ENCODE measurements around the gene OGFR.
A peak's percentile ranks its signal among the peaks of the same experiment; 100 is the strongest.

Gene OGFR

GRCh38 chr20:62859721-62860120, 55.1 kb downstream of the OGFR start:
- ATAC-seq = no peak
- TF ChIP-seq OSR1 (CRISPR knock-in tag; IDR thresholded peaks at IDR 0.05) (no peak), TOX (CRISPR knock-in tag; IDR thresholded peaks at IDR 0.05; ENCODE audit: borderline replicate concordance) (no peak), ZC3H10 (CRISPR knock-in tag; IDR thresholded peaks at IDR 0.05) (no peak)

- ATAC-seq = peak; percentile 67
- TF ChIP-seq ESRRG (CRISPR knock-in tag; IDR thresholded peaks at IDR 0.05) = no peak
- TF ChIP-seq SNAI2 (CRISPR knock-in tag; IDR thresholded peaks at IDR 0.05) = no peak
- TF ChIP-seq ISL1 (CRISPR knock-in tag; IDR thresholded peaks at IDR 0.05) = no peak
- TF ChIP-seq GLIS3 (CRISPR knock-in tag; IDR thresholded peaks at IDR 0.05) = no peak
Measured at GRCh38 chr20:62860391-62860923, 55.8 kb downstream of the OGFR start.

GRCh38 chr20:62860924-62861691, 56.5 kb downstream of the OGFR start:
- ATAC-seq = peak; percentile 22; the same call in 1 of the 3 replicates
- no peak for TF ChIP-seq GLIS3 (CRISPR knock-in tag; IDR thresholded peaks at IDR 0.05)
- no peak for TF ChIP-seq TCF4 (CRISPR knock-in tag; IDR thresholded peaks at IDR 0.05; ENCODE audit: borderline replicate concordance)
- TF ChIP-seq ZFP3 (CRISPR knock-in tag; IDR thresholded peaks at IDR 0.05) = no peak
- TF ChIP-seq BACH2 (CRISPR knock-in tag; IDR thresholded peaks at IDR 0.05; ENCODE audit: borderline replicate concordance) = no peak
- no peak for TF ChIP-seq CREB5 (CRISPR knock-in tag; IDR thresholded peaks at IDR 0.05; ENCODE audit: low read depth)
- no peak for TF ChIP-seq PPARA (CRISPR knock-in tag; IDR thresholded peaks at IDR 0.05; ENCODE audit: borderline replicate concordance)
- no peak for TF ChIP-seq ZNF565 (CRISPR knock-in tag; conservative IDR thresholded peaks at IDR 0.05; ENCODE audit: low read depth)
- TF ChIP-seq ZNF70 (CRISPR knock-in tag; IDR thresholded peaks at IDR 0.05) = no peak
- no peak for TF ChIP-seq TSHZ2 (CRISPR knock-in tag; IDR thresholded peaks at IDR 0.05)
- TF ChIP-seq ISL1 (CRISPR knock-in tag; IDR thresholded peaks at IDR 0.05) = no peak
- TF ChIP-seq POU6F1 (CRISPR knock-in tag; IDR thresholded peaks at IDR 0.05; ENCODE audit: borderline replicate concordance, low read depth) = no peak
- TF ChIP-seq PATZ1 (CRISPR knock-in tag; IDR thresholded peaks at IDR 0.05; ENCODE audit: borderline replicate concordance) = no peak
- no peak for TF ChIP-seq OSR1 (CRISPR knock-in tag; IDR thresholded peaks at IDR 0.05)
- TF ChIP-seq ZNF8 (CRISPR knock-in tag; IDR thresholded peaks at IDR 0.05) = no peak
- TF ChIP-seq CSDC2 (CRISPR knock-in tag; IDR thresholded peaks at IDR 0.05) = no peak
- no peak for TF ChIP-seq RARB (CRISPR knock-in tag; IDR thresholded peaks at IDR 0.05)
- TF ChIP-seq CSRNP3 (CRISPR knock-in tag; IDR thresholded peaks at IDR 0.05) = no peak

All from SK-N-SH treated with all-trans-retinoic acid at 6 μM for 48 hours (cell line).